Mononuclear cell (primary cell): ENCODE data around the gene C16orf87. TPM values are rescaled to one million over a fixed set of nuclear protein-coding genes. Genes with fewer than 3 reads are reported as not detected.

Experiments used
- total RNA-seq: library from RNA; depleted of rRNA; stranded (reverse); fragments of >200 nt; gene quantifications from one replicate; pipeline ENCODE4 v1.2.3, GENCODE V29; 2012

C16orf87 gene
- total RNA-seq, 1 donor = 30.4 TPM

Other genes starting within 250 kb of the C16orf87 start
- 1.8 TPM for gene SHCBP1, start 209.8 kb downstream of the C16orf87 start, total RNA-seq
- gene VPS35, start 142.0 kb downstream of the C16orf87 start, total RNA-seq = 51.4 TPM
- gene ORC6, start 141.5 kb downstream of the C16orf87 start, total RNA-seq = 2.4 TPM
- gene MYLK3, start 82.8 kb downstream of the C16orf87 start, total RNA-seq = 0.10 TPM
- gene GPT2, start 53.2 kb upstream of the C16orf87 start, total RNA-seq = 0.21 TPM
- 76.4 TPM for gene DNAJA2, start 142.5 kb upstream of the C16orf87 start, total RNA-seq